ENCODE results near the gene SNAPC4.
"Not testable (repeated sequence)": the region's sequence is repeated elsewhere in the genome, so short reads cannot be mapped to it uniquely, and the experiment has no call there.

Gene SNAPC4

DNA sequence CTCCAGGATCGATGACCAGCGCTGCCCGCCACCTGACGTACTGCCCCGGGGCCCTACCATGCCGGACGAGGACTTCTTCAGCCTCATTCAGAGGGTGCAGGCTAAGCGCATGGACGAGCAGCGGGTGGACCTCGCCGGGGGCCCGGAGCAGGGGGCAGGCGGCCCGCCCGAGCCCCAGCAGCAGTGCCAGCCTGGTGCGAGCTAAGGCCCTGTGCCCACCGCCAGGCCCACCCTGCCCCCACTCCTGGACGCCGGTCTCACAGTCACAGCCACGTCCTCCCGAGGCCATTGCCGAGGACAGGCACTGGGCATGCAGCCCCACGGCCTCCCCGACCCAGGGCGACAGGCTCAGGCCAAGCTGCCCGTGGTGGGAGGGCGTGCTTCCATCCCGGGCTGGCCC lies 42.0 kb downstream of the SNAPC4 start:
- no peak for DNase-seq (ENCODE audit: low spot score)

DNA sequence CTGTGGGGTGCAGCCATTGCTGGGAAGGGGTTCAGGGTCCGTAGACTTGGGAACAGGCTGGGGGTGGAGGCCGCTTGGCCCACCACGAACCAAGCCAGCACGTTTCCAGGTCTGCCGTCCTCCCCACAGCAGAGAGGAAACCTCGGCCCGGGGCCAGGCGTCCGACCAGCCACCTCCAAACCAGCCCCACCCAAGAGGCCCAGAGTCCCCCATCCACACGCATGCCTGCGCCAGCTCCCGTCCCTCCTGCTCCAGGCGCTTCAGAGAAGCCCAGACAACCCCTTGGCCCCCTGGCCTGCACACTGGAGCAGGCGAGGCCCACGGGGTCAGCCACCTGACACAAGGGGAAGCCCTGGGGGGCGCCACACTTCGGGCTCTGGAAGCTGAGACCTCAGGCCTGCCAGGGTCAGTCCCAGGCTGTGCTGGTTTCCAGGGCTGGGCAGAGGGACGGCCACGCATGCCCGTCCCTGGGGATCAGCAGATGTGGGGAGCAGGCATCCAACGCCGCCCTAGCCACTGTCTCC lies 42.7 kb downstream of the SNAPC4 start:
- DNase-seq (ENCODE audit: low spot score): no peak

- no peak for DNase-seq (ENCODE audit: low spot score)
Measured at GRCh38 chr9:136355616-136356557, 44.1 kb downstream of the SNAPC4 start.

DNA sequence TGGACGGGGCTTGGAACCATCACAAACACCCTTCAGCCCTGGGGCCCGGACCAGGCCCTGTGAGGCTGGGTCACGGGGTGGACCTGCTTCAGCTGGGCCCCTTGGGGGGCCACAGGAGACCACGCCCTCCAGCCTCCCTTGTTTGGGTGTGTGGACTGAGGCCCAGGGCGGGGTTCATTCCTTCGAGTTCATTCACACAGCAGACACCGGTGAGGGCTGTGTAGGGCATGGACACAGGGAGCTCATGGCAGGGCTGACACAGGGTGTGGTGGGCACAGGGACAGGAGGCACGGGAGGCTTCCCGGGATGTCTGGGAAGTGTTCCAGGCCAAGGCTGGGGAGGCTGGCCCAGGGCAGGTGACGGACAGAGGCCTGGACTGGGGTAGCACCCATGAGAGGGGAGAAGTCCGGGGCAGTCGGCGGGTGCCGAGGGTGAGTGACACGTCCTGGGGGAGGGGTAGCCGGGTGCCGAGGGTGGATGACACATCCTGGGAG lies 45.3 kb downstream of the SNAPC4 start:
- DNase-seq (ENCODE audit: low spot score): no peak

- DNase-seq (ENCODE audit: low spot score): no peak
Measured at GRCh38 chr9:136353757-136354488, 46.0 kb downstream of the SNAPC4 start.

DNA sequence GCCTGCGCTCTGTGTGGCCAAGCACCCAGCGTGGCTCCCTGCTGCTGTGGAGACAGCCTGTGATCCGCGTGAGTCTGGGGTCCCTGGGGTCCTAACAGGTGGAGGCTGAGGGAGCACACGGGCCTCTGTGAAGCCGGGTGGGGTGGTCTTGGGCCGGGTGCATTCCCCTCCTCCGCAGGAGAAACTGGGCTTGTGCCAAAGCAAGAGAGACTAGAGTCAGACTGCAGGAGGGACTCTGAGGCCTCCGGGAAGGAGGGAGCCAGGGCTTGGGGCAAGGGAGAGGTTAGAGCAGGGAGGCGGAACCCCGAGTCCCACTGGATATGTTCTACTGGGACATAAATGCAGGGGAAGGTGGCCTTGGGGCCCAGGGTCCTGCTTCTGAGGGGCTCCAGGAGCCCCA lies 46.9 kb downstream of the SNAPC4 start:
- DNase-seq (ENCODE audit: low spot score): no peak

DNA sequence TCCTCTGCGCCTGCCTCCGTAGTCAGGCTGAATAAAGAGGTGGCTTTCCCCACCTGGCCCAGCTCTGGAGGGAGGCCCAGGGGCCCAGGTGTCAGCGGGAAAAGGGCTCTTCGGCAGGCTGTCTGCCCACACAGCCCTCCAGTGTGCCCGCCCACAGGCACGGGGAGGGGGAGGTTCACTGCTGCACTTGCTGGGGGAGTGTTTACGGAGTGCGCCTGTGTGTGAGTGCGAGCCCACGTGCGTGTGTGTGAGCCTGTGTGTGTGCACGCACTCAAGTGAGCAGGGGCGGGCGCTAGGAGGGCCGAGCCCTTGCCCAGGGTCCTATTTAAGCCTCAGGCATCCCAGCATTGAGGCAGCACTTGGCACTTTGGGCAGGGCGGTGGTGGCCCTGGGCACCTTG lies 47.3 kb downstream of the SNAPC4 start:
- DNase-seq (ENCODE audit: low spot score): no peak

- not testable (repeated sequence) for DNase-seq (ENCODE audit: low spot score)
Measured at GRCh38 chr9:136351868-136352267, 48.1 kb downstream of the SNAPC4 start.

GRCh38 chr9:136351252-136351800 lies 48.6 kb downstream of the SNAPC4 start:
- no peak for DNase-seq (ENCODE audit: low spot score)
